ENCODE results near the gene SNX6. TPM values are rescaled to one million over a fixed set of nuclear protein-coding genes. Genes with fewer than 3 reads are reported as not detected.

SNX6 gene
- total and polyA plus RNA-seq, 9 of the 15 experiments (the other 6 are each of a cell fraction or from before 2014, with no cell fraction given) = 34.6 to 111 (median 57.5) TPM

DNA sequence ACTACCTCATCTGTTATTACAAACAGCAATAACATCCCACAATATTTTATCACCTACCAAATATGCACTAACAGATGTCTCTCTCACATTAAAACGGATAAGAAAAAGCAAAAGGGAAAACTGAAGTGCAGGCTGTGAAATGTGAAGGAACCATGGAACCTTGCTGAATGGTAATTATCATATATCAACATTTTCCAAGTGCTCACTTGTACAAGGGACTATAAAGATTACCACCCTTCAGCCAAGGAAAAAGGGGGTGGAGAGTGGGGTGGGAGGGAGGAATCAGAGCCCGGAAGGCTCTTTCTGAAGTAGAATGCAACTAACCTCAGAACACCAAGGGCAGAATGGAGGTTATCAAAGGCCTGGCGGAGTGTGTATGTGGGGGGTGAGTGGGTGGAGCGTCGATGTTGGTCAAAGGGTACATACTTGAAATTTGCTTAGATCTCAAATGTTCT lies 1.2 kb downstream of the SNX6 start (continued):
- TF ChIP-seq, protein P1, sequence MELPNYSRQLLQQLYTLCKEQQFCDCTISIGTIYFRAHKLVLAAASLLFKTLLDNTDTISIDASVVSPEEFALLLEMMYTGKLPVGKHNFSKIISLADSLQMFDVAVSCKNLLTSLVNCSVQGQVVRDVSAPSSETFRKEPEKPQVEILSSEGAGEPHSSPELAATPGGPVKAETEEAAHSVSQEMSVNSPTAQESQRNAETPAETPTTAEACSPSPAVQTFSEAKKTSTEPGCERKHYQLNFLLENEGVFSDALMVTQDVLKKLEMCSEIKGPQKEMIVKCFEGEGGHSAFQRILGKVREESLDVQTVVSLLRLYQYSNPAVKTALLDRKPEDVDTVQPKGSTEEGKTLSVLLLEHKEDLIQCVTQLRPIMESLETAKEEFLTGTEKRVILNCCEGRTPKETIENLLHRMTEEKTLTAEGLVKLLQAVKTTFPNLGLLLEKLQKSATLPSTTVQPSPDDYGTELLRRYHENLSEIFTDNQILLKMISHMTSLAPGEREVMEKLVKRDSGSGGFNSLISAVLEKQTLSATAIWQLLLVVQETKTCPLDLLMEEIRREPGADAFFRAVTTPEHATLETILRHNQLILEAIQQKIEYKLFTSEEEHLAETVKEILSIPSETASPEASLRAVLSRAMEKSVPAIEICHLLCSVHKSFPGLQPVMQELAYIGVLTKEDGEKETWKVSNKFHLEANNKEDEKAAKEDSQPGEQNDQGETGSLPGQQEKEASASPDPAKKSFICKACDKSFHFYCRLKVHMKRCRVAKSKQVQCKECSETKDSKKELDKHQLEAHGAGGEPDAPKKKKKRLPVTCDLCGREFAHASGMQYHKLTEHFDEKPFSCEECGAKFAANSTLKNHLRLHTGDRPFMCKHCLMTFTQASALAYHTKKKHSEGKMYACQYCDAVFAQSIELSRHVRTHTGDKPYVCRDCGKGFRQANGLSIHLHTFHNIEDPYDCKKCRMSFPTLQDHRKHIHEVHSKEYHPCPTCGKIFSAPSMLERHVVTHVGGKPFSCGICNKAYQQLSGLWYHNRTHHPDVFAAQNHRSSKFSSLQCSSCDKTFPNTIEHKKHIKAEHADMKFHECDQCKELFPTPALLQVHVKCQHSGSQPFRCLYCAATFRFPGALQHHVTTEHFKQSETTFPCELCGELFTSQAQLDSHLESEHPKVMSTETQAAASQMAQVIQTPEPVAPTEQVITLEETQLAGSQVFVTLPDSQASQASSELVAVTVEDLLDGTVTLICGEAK (IDR thresholded peaks at IDR 0.05) = 0 out of 2 replicates have a peak, but pooled peaks have one; percentile 33
- TF ChIP-seq, protein P1 (CRISPR knock-in tag; IDR thresholded peaks at IDR 0.05) = no peak
- peak; percentile 40; the same call in 1 of the 2 replicates for TF ChIP-seq CBFA2T3 (IDR thresholded peaks at IDR 0.05)
- TF ChIP-seq RUNX1 (IDR thresholded peaks at IDR 0.05; ENCODE audit: low read depth) = no peak
- no peak for TF ChIP-seq SMAD4 (CRISPR knock-in tag; conservative IDR thresholded peaks at IDR 0.05)
- TF ChIP-seq SNIP1 (IDR thresholded peaks at IDR 0.05; ENCODE audit: low read depth) = no peak
- 0 out of 2 replicates have a peak, but pooled peaks have one; percentile 12 for TF ChIP-seq TCF3 (CRISPR knock-in tag; IDR thresholded peaks at IDR 0.05)
- TF ChIP-seq YY1 (IDR thresholded peaks at IDR 0.05; ENCODE audit: borderline replicate concordance in 1 of 3, control insufficient read depth in 1 of 3, extremely low read depth in 1 of 3, insufficient read depth in 3 of 3, insufficient read length in 1 of 3, insufficient replicate concordance in 2 of 3, low read depth in 1 of 3, low read length in 2 of 3) = peak in 1 of 3 experiments; percentile 60
- TF ChIP-seq JUND (IDR thresholded peaks at IDR 0.05; ENCODE audit: borderline replicate concordance, low read depth, low read length) = no peak
- TF ChIP-seq JUND (tag; IDR thresholded peaks at IDR 0.05; ENCODE audit: borderline replicate concordance, low read depth, low read length) = no peak
- TF ChIP-seq, protein P2, sequence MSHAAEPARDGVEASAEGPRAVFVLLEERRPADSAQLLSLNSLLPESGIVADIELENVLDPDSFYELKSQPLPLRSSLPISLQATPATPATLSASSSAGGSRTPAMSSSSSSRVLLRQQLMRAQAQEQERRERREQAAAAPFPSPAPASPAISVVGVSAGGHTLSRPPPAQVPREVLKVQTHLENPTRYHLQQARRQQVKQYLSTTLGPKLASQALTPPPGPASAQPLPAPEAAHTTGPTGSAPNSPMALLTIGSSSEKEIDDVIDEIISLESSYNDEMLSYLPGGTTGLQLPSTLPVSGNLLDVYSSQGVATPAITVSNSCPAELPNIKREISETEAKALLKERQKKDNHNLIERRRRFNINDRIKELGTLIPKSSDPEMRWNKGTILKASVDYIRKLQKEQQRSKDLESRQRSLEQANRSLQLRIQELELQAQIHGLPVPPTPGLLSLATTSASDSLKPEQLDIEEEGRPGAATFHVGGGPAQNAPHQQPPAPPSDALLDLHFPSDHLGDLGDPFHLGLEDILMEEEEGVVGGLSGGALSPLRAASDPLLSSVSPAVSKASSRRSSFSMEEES (CRISPR knock-in tag; IDR thresholded peaks at IDR 0.05) = no peak
- TF ChIP-seq RBM25 (IDR thresholded peaks at IDR 0.05; ENCODE audit: low read depth, low read length, severe bottlenecking) = peak; percentile 5
- TF ChIP-seq LCOR (CRISPR knock-in tag; IDR thresholded peaks at IDR 0.05) = no peak
- no peak for TF ChIP-seq SMAD2 (IDR thresholded peaks at IDR 0.05; ENCODE audit: low read depth, low read length)
- TF ChIP-seq, protein P3, sequence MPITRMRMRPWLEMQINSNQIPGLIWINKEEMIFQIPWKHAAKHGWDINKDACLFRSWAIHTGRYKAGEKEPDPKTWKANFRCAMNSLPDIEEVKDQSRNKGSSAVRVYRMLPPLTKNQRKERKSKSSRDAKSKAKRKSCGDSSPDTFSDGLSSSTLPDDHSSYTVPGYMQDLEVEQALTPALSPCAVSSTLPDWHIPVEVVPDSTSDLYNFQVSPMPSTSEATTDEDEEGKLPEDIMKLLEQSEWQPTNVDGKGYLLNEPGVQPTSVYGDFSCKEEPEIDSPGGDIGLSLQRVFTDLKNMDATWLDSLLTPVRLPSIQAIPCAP (CRISPR knock-in tag; IDR thresholded peaks at IDR 0.05; ENCODE audit: borderline replicate concordance) = no peak

All from K562 (cell line).